H9 (cell line): ENCODE results near the gene PHACTR1. TPM values are rescaled to one million over a fixed set of nuclear protein-coding genes. Genes with fewer than 3 reads are reported as not detected.

Experiments
- DNase-seq: peaks from one replicate; pipeline ENCODE4 v3.0.0-alpha.2; 2017
- H2AFZ ChIP-seq: one replicate; pipeline ENCODE4 v1.6.1; 2013; ENCODE audit warnings: mild to moderate bottlenecking, low read length, control low read depth, moderate library complexity
- H2AK5ac ChIP-seq: 2 replicates; pipeline ENCODE4 v1.6.1; 2013; ENCODE audit warnings: low read length, control low read depth, mixed read lengths; ENCODE audit not compliant: insufficient read length
- H2BK120ac ChIP-seq: one replicate; pipeline ENCODE4 v1.6.1; 2013; ENCODE audit warnings: low read depth, mild to moderate bottlenecking, low read length, control low read depth, inconsistent platforms; ENCODE audit not compliant: poor library complexity, severe bottlenecking
- H2BK12ac ChIP-seq: 2 replicates; pipeline ENCODE4 v1.6.1; 2013; ENCODE audit warnings: low read length, control low read depth, mixed read lengths, low read depth; ENCODE audit not compliant: insufficient read length
- H2BK15ac ChIP-seq: 2 replicates; pipeline ENCODE4 v1.6.1; 2013; ENCODE audit warnings: low read depth, low read length, control low read depth
- H2BK20ac ChIP-seq: one replicate; pipeline ENCODE4 v1.6.1; 2013; ENCODE audit warnings: low read depth, mild to moderate bottlenecking, low read length, control low read depth, inconsistent platforms; ENCODE audit not compliant: poor library complexity, severe bottlenecking
- H2BK5ac ChIP-seq: 2 replicates; pipeline ENCODE4 v1.6.1; 2013; ENCODE audit warnings: low read length, control low read depth, mixed read lengths; ENCODE audit not compliant: insufficient read length
- H3K14ac ChIP-seq: 2 replicates; pipeline ENCODE4 v1.6.1; 2013; ENCODE audit warnings: low read length, control low read depth; ENCODE audit not compliant: insufficient read depth
- H3K18ac ChIP-seq: 2 replicates; pipeline ENCODE4 v1.6.1; 2013; ENCODE audit warnings: low read depth, mild to moderate bottlenecking, mixed read lengths, low read length, control low read depth; ENCODE audit not compliant: insufficient read length
- H3K23ac ChIP-seq: 2 replicates; pipeline ENCODE4 v1.6.1; 2013; ENCODE audit warnings: low read length, control low read depth, mixed read lengths, low read depth; ENCODE audit not compliant: insufficient read length
- H3K23me2 ChIP-seq: 2 replicates; pipeline ENCODE4 v1.6.1; 2013; ENCODE audit warnings: low read depth, mild to moderate bottlenecking, mixed read lengths, low read length, control low read depth; ENCODE audit not compliant: insufficient read length, poor library complexity, severe bottlenecking
- H3K27ac ChIP-seq: 2 replicates; pipeline ENCODE4 v1.5.1; 2013; ENCODE audit warnings: low read length, control low read depth, mixed read lengths, low read depth; ENCODE audit not compliant: insufficient read length
- H3K27me3 ChIP-seq: 2 replicates; pipeline ENCODE4 v1.6.1; 2013; ENCODE audit warnings: low read length, control low read depth, inconsistent platforms; ENCODE audit not compliant: insufficient read depth
- H3K4ac ChIP-seq: 2 replicates; pipeline ENCODE4 v1.6.1; 2013; ENCODE audit warnings: low read depth, mild to moderate bottlenecking, control low read depth, inconsistent platforms, low read length, moderate library complexity
- H3K4me1 ChIP-seq: 2 replicates; pipeline ENCODE4 v1.6.1; 2013; ENCODE audit warnings: low read length, control low read depth, inconsistent platforms; ENCODE audit not compliant: insufficient read depth
- H3K4me2 ChIP-seq: 2 replicates; pipeline ENCODE4 v1.6.1; 2013; ENCODE audit warnings: low read length, control low read depth, mixed read lengths; ENCODE audit not compliant: insufficient read length, insufficient read depth
- H3K56ac ChIP-seq: 2 replicates; pipeline ENCODE4 v1.6.1; 2013; ENCODE audit warnings: low read depth, mild to moderate bottlenecking, mixed read lengths, low read length, control low read depth; ENCODE audit not compliant: insufficient read length
- H3K79me1 ChIP-seq: 2 replicates; pipeline ENCODE4 v1.6.1; 2013; ENCODE audit warnings: low read depth, mild to moderate bottlenecking, moderate library complexity, low read length, control low read depth, inconsistent platforms; ENCODE audit not compliant: insufficient read depth, poor library complexity, severe bottlenecking
- H3K79me2 ChIP-seq: 2 replicates; pipeline ENCODE4 v1.6.1; 2013; ENCODE audit warnings: low read length, control low read depth, inconsistent platforms; ENCODE audit not compliant: insufficient read depth
- H3K9ac ChIP-seq: 2 replicates; pipeline ENCODE4 v1.6.1; 2013; ENCODE audit warnings: low read length, control low read depth, mixed read lengths; ENCODE audit not compliant: insufficient read length; ENCODE audit errors: extremely low read depth
- H3K9me3 ChIP-seq: one replicate; pipeline ENCODE4 v1.6.1; 2013; ENCODE audit warnings: low read depth, low read length, inconsistent platforms; ENCODE audit not compliant: control insufficient read depth
- H3T11ph ChIP-seq: one replicate; pipeline ENCODE4 v1.6.1; 2013; ENCODE audit warnings: mild to moderate bottlenecking, low read length, control low read depth, inconsistent platforms
- H4K20me1 ChIP-seq: one replicate; pipeline ENCODE4 v1.6.1; 2013; ENCODE audit not compliant: control insufficient read depth, insufficient read length, insufficient read depth
- H4K5ac ChIP-seq: 2 replicates; pipeline ENCODE4 v1.6.1; 2013; ENCODE audit warnings: low read depth, mild to moderate bottlenecking, mixed read lengths, low read length, control low read depth; ENCODE audit not compliant: insufficient read length
- H4K8ac ChIP-seq: replicated peaks from 2 replicates; pipeline ENCODE4 v1.6.1; 2013; ENCODE audit warnings: low read length, control low read depth, mixed read lengths, low read depth; ENCODE audit not compliant: insufficient read length
- H4K91ac ChIP-seq: 2 replicates; pipeline ENCODE4 v1.6.1; 2013; ENCODE audit warnings: low read depth, mild to moderate bottlenecking, moderate library complexity, mixed read lengths, low read length, control low read depth; ENCODE audit not compliant: insufficient read length
- H3K27ac Mint-ChIP-seq, 3 experiments: 2 replicates in 2 of 3; 3 replicates in 1 of 3; pipeline ENCODE4 v1.8.0; 2020 to 2021; ENCODE audit warnings: mixed read lengths in 3 of 3, mild to moderate bottlenecking in 1 of 3, moderate library complexity in 1 of 3
- H3K27me3 Mint-ChIP-seq: 2 replicates; pipeline ENCODE4 v1.8.0; 2021; ENCODE audit warnings: low read depth, mild to moderate bottlenecking, moderate library complexity, mixed read lengths
- H3K36me3 Mint-ChIP-seq, 3 experiments: 2 replicates in 2 of 3; 3 replicates in 1 of 3; pipeline ENCODE4 v1.8.0; 2020 to 2021; ENCODE audit warnings: low read depth in 3 of 3, mixed read lengths in 3 of 3; ENCODE audit not compliant: insufficient read depth in 1 of 3
- H3K4me1 Mint-ChIP-seq, 2 experiments: 2 replicates each; pipeline ENCODE4 v1.8.0; 2020; ENCODE audit warnings: mixed read lengths in 2 of 2
- H3K4me3 Mint-ChIP-seq, 2 experiments: 2 replicates in 1 of 2; 3 replicates in 1 of 2; pipeline ENCODE4 v1.8.0; 2020 to 2021; ENCODE audit warnings: mild to moderate bottlenecking in 2 of 2, mixed read lengths in 2 of 2, moderate library complexity in 1 of 2
- H3K9me3 Mint-ChIP-seq, 2 experiments: 2 replicates in 1 of 2; 3 replicates in 1 of 2; pipeline ENCODE4 v1.8.0; 2020; ENCODE audit warnings: mild to moderate bottlenecking in 2 of 2, mixed read lengths in 2 of 2, moderate library complexity in 1 of 2
- total RNA-seq: library from RNA; stranded (reverse); gene quantifications from 2 replicates; pipeline ENCODE4 v1.2.1, GENCODE V29; 2021
- TF ChIP-seq, protein P1 (sequence below): fragments of 200-600 bp; sonication (generic); conservative IDR thresholded peaks from 3 replicates; pipeline ENCODE4 v1.8.0; 2021; ENCODE audit warnings: antibody characterized with exemption, mild to moderate bottlenecking

PHACTR1 gene
- total RNA-seq, 1 experiment from 2014 or later, result 15.9 TPM

- DNase-seq, result no peak
- H2BK5ac ChIP-seq, result no peak overlapping the region
- no peak overlapping the region for H4K91ac ChIP-seq
- H3K4me2 ChIP-seq, result no peak overlapping the region
- H3K27me3 Mint-ChIP-seq, result no peaks in the 10 kb centered on the region
- no peak overlapping the region for H2BK12ac ChIP-seq
- H3K23ac ChIP-seq, result no peak overlapping the region
- no peak overlapping the region for H3K18ac ChIP-seq
- no peak overlapping the region for H2BK120ac ChIP-seq
- TF ChIP-seq, protein P1, sequence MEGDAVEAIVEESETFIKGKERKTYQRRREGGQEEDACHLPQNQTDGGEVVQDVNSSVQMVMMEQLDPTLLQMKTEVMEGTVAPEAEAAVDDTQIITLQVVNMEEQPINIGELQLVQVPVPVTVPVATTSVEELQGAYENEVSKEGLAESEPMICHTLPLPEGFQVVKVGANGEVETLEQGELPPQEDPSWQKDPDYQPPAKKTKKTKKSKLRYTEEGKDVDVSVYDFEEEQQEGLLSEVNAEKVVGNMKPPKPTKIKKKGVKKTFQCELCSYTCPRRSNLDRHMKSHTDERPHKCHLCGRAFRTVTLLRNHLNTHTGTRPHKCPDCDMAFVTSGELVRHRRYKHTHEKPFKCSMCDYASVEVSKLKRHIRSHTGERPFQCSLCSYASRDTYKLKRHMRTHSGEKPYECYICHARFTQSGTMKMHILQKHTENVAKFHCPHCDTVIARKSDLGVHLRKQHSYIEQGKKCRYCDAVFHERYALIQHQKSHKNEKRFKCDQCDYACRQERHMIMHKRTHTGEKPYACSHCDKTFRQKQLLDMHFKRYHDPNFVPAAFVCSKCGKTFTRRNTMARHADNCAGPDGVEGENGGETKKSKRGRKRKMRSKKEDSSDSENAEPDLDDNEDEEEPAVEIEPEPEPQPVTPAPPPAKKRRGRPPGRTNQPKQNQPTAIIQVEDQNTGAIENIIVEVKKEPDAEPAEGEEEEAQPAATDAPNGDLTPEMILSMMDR, result no peak
- no peaks in the 10 kb centered on the region for H3K79me2 ChIP-seq
- H3K9ac ChIP-seq, result no peak overlapping the region
- no peaks in the 10 kb centered on the region for H3K4me1 ChIP-seq
- H3K27me3 ChIP-seq, result no peaks in the 10 kb centered on the region
- H3K9me3 ChIP-seq, result no peaks in the 10 kb centered on the region
- H4K5ac ChIP-seq, result no peak overlapping the region
- H3K9me3 Mint-ChIP-seq, result no peaks in the 10 kb centered on the region
- H3K4me3 Mint-ChIP-seq, result no peak overlapping the region
- H3K56ac ChIP-seq, result no peak overlapping the region
- no peak overlapping the region for H2BK15ac ChIP-seq
- H3K14ac ChIP-seq, result no peak overlapping the region
- H3K36me3 Mint-ChIP-seq, result no peaks in the 10 kb centered on the region
- H3K27ac Mint-ChIP-seq, result no peak overlapping the region
- H3T11ph ChIP-seq, result no peak overlapping the region
- no peak overlapping the region for H3K4ac ChIP-seq
- no peaks in the 10 kb centered on the region for H4K20me1 ChIP-seq
- H3K27ac ChIP-seq, result no peak overlapping the region
- H2AFZ ChIP-seq, result no peak overlapping the region
- H4K8ac ChIP-seq, result no peak overlapping the region
- H3K23me2 ChIP-seq, result no peaks in the 10 kb centered on the region
- no peak overlapping the region for H2BK20ac ChIP-seq
- no peaks in the 10 kb centered on the region for H3K4me1 Mint-ChIP-seq
- H3K79me1 ChIP-seq, result no peaks in the 10 kb centered on the region
- H2AK5ac ChIP-seq, result no peak overlapping the region
Observed at GRCh38 chr6:13038315-13038714, 321.7 kb downstream of the PHACTR1 start.
